SK-N-SH (cell line): Measurements from ENCODE around the gene GALC.

Source experiments
- CTCF ChIP-seq: fragments of 200-600 bp; sonication (generic); IDR thresholded peaks from 2 replicates; pipeline ENCODE4 v1.6.1; 2017; ENCODE audit warnings: antibody characterized with exemption, mild to moderate bottlenecking, moderate library complexity
- EP300 ChIP-seq, 2 experiments: IDR thresholded peaks; 2 replicates each; pipeline versions ENCODE4 v1.4.0 to v1.6.1; 2012; ENCODE audit warnings: borderline replicate concordance in 1 of 2, low read depth in 1 of 2, low read length in 1 of 2
- EZH2phosphoT487 ChIP-seq: fragments of 200-600 bp; sonication (generic); IDR thresholded peaks from 2 replicates; pipeline ENCODE4 v1.6.1; 2017; ENCODE audit warnings: low read depth, mixed run types, mild to moderate bottlenecking, antibody characterized with exemption, moderate library complexity, borderline replicate concordance
- GABPA ChIP-seq: IDR thresholded peaks from 2 replicates; pipeline ENCODE4 v1.4.0; 2012; ENCODE audit warnings: low read depth, mild to moderate bottlenecking
- MAX ChIP-seq: IDR thresholded peaks from 2 replicates; pipeline ENCODE4 v1.4.0; 2012; ENCODE audit warnings: low read depth
- MEF2A ChIP-seq: IDR thresholded peaks from 2 replicates; pipeline ENCODE4 v1.4.0; 2012; ENCODE audit warnings: low read depth, borderline replicate concordance
- RAD21 ChIP-seq: IDR thresholded peaks from 2 replicates; pipeline ENCODE4 v1.6.1; 2012; ENCODE audit warnings: mild to moderate bottlenecking, low read length
- YY1 ChIP-seq: IDR thresholded peaks from 2 replicates; pipeline ENCODE4 v1.4.0; 2012; ENCODE audit warnings: low read depth, mild to moderate bottlenecking
- TF ChIP-seq, protein P1 (sequence below): fragments of 150-350 bp; IDR thresholded peaks from 2 replicates; pipeline ENCODE4 v1.6.1; 2017; ENCODE audit warnings: antibody characterized with exemption, low read length, low read depth, borderline replicate concordance

DNA sequence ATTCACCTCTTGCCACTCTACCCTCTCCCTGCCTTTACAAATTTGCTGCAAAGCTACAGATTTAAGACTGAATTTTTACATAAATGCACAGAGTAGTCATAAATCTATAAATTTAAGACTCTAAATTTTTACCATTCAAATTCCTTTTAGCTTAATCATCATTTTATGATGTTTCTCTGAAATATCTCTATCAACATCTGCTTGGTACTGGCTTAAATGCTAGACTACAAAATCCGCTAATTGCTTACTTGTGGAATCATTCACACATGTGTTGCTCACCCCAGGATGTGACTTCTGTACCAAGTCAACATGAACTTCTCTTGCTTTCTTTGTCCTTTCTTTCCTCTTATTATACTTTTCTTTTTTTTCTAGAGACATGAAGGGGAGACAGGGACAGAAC lies 109.2 kb downstream of the GALC start:
- no peak for TF ChIP-seq MEF2A
- no peak for TF ChIP-seq EP300 (IDR thresholded peaks at IDR 0.05; ENCODE audit: borderline replicate concordance in 1 of 2, low read depth in 1 of 2, low read length in 1 of 2)
- TF ChIP-seq EZH2phosphoT487: no peak
- TF ChIP-seq CTCF: no peak
- no peak for TF ChIP-seq GABPA
- no peak for TF ChIP-seq YY1
- TF ChIP-seq, protein P1, sequence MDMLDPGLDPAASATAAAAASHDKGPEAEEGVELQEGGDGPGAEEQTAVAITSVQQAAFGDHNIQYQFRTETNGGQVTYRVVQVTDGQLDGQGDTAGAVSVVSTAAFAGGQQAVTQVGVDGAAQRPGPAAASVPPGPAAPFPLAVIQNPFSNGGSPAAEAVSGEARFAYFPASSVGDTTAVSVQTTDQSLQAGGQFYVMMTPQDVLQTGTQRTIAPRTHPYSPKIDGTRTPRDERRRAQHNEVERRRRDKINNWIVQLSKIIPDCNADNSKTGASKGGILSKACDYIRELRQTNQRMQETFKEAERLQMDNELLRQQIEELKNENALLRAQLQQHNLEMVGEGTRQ: no peak
- TF ChIP-seq MAX: no peak
- no peak for TF ChIP-seq RAD21
